TTC549 (cell line): ENCODE results near the gene CMIP.
"Not testable (repeated sequence)": the region's sequence is repeated elsewhere in the genome, so short reads cannot be mapped to it uniquely, and the experiment has no call there.

Experiments
- FAIRE-seq: peaks from 2 replicates; lab custom pipeline; 2012; peaks lifted over from hg19 to GRCh38; lab: Jason Lieb, UNC

The CMIP gene

GRCh38 chr16:81421536-81421935 is 23.1 kb upstream of the CMIP start:
- FAIRE-seq = no peak

GRCh38 chr16:81422153-81422552 is 22.5 kb upstream of the CMIP start:
- not testable (repeated sequence) for FAIRE-seq

- no peak for FAIRE-seq
These were observed 19.8 kb upstream of the CMIP start for GRCh38 chr16:81424771-81425170.

GRCh38 chr16:81427219-81427618 is 17.4 kb upstream of the CMIP start:
- no peak for FAIRE-seq

GRCh38 chr16:81429045-81429521 is 15.5 kb upstream of the CMIP start:
- no peak for FAIRE-seq

- FAIRE-seq = no peak
These were observed 12.9 kb upstream of the CMIP start for GRCh38 chr16:81431554-81432353.

GRCh38 chr16:81432937-81433557 is 11.6 kb upstream of the CMIP start:
- FAIRE-seq = no peak

- no peak for FAIRE-seq
These were observed 9.5 kb upstream of the CMIP start for GRCh38 chr16:81435103-81435502.

- no peak for FAIRE-seq
These were observed 9.0 kb upstream of the CMIP start for GRCh38 chr16:81435567-81435966.

GRCh38 chr16:81436386-81436785 is 8.2 kb upstream of the CMIP start:
- FAIRE-seq = no peak

GRCh38 chr16:81437865-81438264 is 6.7 kb upstream of the CMIP start:
- no peak for FAIRE-seq

- no peak for FAIRE-seq
These were observed 3.5 kb upstream of the CMIP start for GRCh38 chr16:81440888-81441761.

GRCh38 chr16:81442220-81442915 is 2.2 kb upstream of the CMIP start:
- FAIRE-seq = no peak

- no peak for FAIRE-seq
These were observed 1.5 kb upstream of the CMIP start for GRCh38 chr16:81442916-81443687.

- FAIRE-seq = no peak
These were observed 740 bp upstream of the CMIP start for GRCh38 chr16:81443688-81444447.

GRCh38 chr16:81445143-81445961 is 744 bp downstream of the CMIP start:
- FAIRE-seq = no peak

GRCh38 chr16:81445966-81446906 is 1.6 kb downstream of the CMIP start:
- FAIRE-seq = no peak

- no peak for FAIRE-seq
These were observed 2.3 kb downstream of the CMIP start for GRCh38 chr16:81446907-81447268.
